Epithelial cell of esophagus (primary cell): ENCODE data around the gene PSAPL1.

Experiments used
- DNase-seq: peaks from one replicate; pipeline ENCODE4 v3.0.0; 2010; ENCODE audit warnings: low read depth
- H3K4me3 ChIP-seq: 2 replicates; pipeline ENCODE4 v1.5.1; 2011; ENCODE audit warnings: mild to moderate bottlenecking, low read length, control low read depth
- CTCF ChIP-seq: IDR thresholded peaks from 2 replicates; pipeline ENCODE4 v1.5.1; 2011; ENCODE audit warnings: low read depth, mild to moderate bottlenecking, low read length, control low read depth, inconsistent platforms; ENCODE audit not compliant: insufficient read depth; ENCODE audit errors: missing control alignments

Gene PSAPL1

DNA sequence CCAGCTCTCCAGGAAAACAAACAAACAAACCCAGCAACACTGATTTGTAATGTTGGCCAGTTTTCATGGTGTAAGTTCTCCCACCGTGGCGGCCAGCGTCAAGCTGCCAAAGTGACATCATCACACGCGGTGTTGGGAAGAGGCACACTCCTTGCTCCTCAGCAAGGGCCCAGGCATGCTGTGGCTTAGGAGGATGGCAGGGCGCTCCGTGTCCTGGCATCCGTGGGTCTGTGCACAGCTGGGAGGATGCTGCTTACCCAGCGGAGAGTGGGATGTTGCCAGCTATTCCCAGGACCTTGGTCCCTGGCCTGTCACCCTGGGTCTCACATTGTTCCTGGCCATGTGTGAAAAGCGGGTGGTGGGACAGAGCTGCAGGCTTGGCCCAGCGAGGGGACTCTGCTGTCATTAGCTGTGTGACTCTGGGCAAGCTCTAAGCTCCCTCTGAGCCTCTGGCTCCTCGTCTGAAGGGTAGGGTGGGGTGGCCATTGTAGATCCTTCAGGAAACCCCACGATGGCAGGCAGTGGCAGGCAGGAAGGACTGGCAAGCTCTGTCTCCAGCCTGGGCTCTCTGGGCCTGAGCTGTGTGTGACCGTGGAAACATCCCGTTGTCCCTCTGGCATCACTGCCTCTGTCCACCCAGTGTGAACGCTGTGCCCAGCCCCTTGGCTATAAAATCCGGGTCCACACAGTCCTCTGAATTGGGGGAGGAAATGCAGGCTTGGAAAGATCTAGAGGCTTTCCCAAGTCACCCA, 10.8 kb downstream of the PSAPL1 start:
- no peak for DNase-seq
- H3K4me3 ChIP-seq, result no peak overlapping the region
- no peak for TF ChIP-seq CTCF

GRCh38 chr4:7423391-7423790, 11.3 kb downstream of the PSAPL1 start:
- no peak for TF ChIP-seq CTCF
- DNase-seq, result no peak
- no peak overlapping the region for H3K4me3 ChIP-seq

GRCh38 chr4:7422898-7423180, 11.9 kb downstream of the PSAPL1 start:
- H3K4me3 ChIP-seq, result no peak overlapping the region
- TF ChIP-seq CTCF, result no peak
- DNase-seq, result no peak

GRCh38 chr4:7422151-7422897, 12.4 kb downstream of the PSAPL1 start:
- DNase-seq, result no peak
- no peak overlapping the region for H3K4me3 ChIP-seq
- no peak for TF ChIP-seq CTCF

DNA sequence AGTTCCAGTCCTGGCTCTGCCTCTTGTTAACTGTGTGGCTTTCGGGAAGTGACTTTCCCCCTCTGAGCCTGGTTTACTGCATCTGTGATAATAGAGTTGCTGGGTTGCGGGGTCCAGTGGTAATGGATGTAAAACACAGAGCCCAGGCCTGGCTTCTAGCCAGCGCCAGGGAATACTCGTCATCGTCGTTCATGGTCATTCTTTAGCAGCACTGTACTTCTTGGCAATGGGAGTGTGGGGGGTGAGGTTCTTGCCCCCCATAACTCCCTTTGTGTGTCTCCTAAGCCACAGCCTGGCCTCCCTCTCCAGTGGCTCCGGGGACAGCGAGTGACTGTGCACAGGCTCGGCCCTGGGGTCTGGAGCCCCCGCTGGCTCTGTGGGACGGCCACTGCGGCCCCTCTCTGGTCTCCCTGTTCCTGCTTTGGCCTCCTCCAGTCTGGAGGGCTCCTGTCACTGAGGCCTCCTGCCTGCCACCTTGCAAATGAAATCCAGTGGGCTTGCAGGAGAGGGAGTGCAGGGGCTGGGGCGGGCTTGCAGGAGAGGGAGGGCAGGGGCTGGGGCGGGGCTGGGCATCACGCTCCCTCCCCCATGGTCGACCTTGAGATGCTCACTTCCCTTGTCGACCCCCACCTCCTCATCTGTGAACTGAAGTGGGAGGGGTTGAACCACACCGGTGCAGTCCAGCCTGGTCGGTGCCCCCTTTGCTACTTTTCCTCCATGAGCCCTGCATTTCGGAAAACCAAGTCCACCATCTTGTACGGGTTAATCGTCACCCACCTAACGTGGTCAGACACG, 13.2 kb downstream of the PSAPL1 start:
- TF ChIP-seq CTCF, result no peak
- no peak for DNase-seq
- H3K4me3 ChIP-seq, result no peak overlapping the region

GRCh38 chr4:7420661-7421040, 14.1 kb downstream of the PSAPL1 start:
- TF ChIP-seq CTCF, result no peak
- no peak overlapping the region for H3K4me3 ChIP-seq
- no peak for DNase-seq
